HG03196 (cell line): Measurements from ENCODE around the gene MEDAG.

Experiments
- ATAC-seq: cut with Tn5 transposase; IDR thresholded peaks from one replicate; pipeline ENCODE4 v1.9.1; 2021; ENCODE audit not compliant: unreplicated experiment

MEDAG gene

GRCh38 chr13:30936971-30937370 lies 30.9 kb downstream of the MEDAG start:
- ATAC-seq = no peak

GRCh38 chr13:30943881-30944280 lies 37.8 kb downstream of the MEDAG start:
- no peak for ATAC-seq

- ATAC-seq = no peak
These were observed 51.3 kb downstream of the MEDAG start for GRCh38 chr13:30957258-30957943.

- ATAC-seq = no peak
These were observed 53.6 kb downstream of the MEDAG start for GRCh38 chr13:30959678-30960077.

- no peak for ATAC-seq
These were observed 57.7 kb downstream of the MEDAG start for GRCh38 chr13:30963791-30964190.

- ATAC-seq = no peak
These were observed 59.3 kb downstream of the MEDAG start for GRCh38 chr13:30965380-30965779.

- ATAC-seq = no peak
These were observed 60.0 kb downstream of the MEDAG start for GRCh38 chr13:30966101-30966500.

GRCh38 chr13:30968846-30969245 lies 62.8 kb downstream of the MEDAG start:
- ATAC-seq = no peak

- no peak for ATAC-seq
These were observed 65.5 kb downstream of the MEDAG start for GRCh38 chr13:30971575-30971974.

- ATAC-seq = no peak
These were observed 66.9 kb downstream of the MEDAG start for GRCh38 chr13:30972888-30973377.

- no peak for ATAC-seq
These were observed 68.3 kb downstream of the MEDAG start for GRCh38 chr13:30974350-30974749.
